Stomach (tissue), 19 donors: ENCODE data around the gene MBD3L2. TPM values are rescaled to one million over a fixed set of nuclear protein-coding genes. Genes with fewer than 3 reads are reported as not detected.
"Not testable (repeated sequence)": the region's sequence is repeated elsewhere in the genome, so short reads cannot be mapped to it uniquely, and the experiment has no call there.

ENCODE experiments used
- DNase-seq, 2 donors: peaks; one replicate each; pipeline versions ENCODE4 v3.0.0 to v3.0.0-alpha.2; 2013 to 2019
- H3K27ac ChIP-seq, 5 donors: fragments of 200-600 bp in 4 of 5; sonication (generic) in 4 of 5; one replicate each; pipeline ENCODE4 v1.5.1; 2013 to 2019; ENCODE audit warnings: mild to moderate bottlenecking in 1 of 5, moderate library complexity in 1 of 5
- H3K27me3 ChIP-seq, 3 donors: fragments of 200-600 bp; sonication (generic); one replicate each; pipeline ENCODE4 v1.5.1; 2017 to 2019; ENCODE audit warnings: mixed run types in 1 of 3
- H3K36me3 ChIP-seq, 4 donors: fragments of 200-600 bp; sonication (generic); 1 replicate in 3 of 4; 2 replicates in 1 of 4; pipeline ENCODE4 v1.5.1; 2016 to 2019
- H3K4me1 ChIP-seq, 4 donors: fragments of 200-600 bp; sonication (generic); one replicate each; pipeline ENCODE4 v1.5.1; 2016 to 2019
- H3K4me3 ChIP-seq, 4 donors: fragments of 200-600 bp; sonication (generic) in 3 of 4; one replicate each; pipeline ENCODE4 v1.5.1; 2016 to 2019; ENCODE audit warnings: mild to moderate bottlenecking in 1 of 4
- H3K9me3 ChIP-seq, 4 donors: fragments of 200-600 bp; sonication (generic); one replicate each; pipeline ENCODE4 v1.5.1; 2016 to 2019
- CTCF ChIP-seq, 7 experiments: fragments of 450-650 bp in 4 of 7; fragments of 200-600 bp in 3 of 7; sonication (generic) in 3 of 7; IDR thresholded peaks; one replicate each; pipeline ENCODE4 v1.5.1; 2016 to 2019; ENCODE audit warnings: antibody characterized with exemption in 7 of 7, control low read depth in 2 of 7, mild to moderate bottlenecking in 1 of 7
- EP300 ChIP-seq: sonication (generic); formaldehyde crosslinking; IDR thresholded peaks from one replicate; pipeline ENCODE4 v1.6.1; 2017; ENCODE audit warnings: antibody characterized with exemption
- POLR2A ChIP-seq, 4 donors: fragments of 450-650 bp; IDR thresholded peaks; one replicate each; pipeline ENCODE4 v1.6.1; 2016; ENCODE audit warnings: antibody characterized with exemption in 4 of 4, control low read depth in 2 of 4, mild to moderate bottlenecking in 1 of 4, moderate library complexity in 1 of 4
- POLR2AphosphoS5 ChIP-seq, 3 donors: sonication (generic); formaldehyde crosslinking; IDR thresholded peaks; one replicate each; pipeline ENCODE4 v1.6.1; 2016; ENCODE audit warnings: antibody characterized with exemption in 3 of 3
- WGBS, 5 donors: extraction: QIAGEN DNeasy Blood & Tissue Kit in 3 of 5; methylation state at CpG; one replicate each; pipeline versions ENCODE4 v1.1.5 to v1.1.7; 2013 to 2018; 5-methylcytosine and 5-hydroxymethylcytosine counted together
- intact Hi-C: fragments of 100-400 bp; cut with DNase I; formaldehyde crosslinking; loops from one replicate; pipeline ENCODE4 v1.15.1; 2023; ENCODE audit warnings: low total_unique reads
- long read RNA-seq, 10 donors: transcript quantifications; one replicate each; lab custom pipeline, GENCODE V29; 2026
- polyA plus RNA-seq, 3 donors: library from polyadenylated mRNA; stranded (reverse); fragments of 200-250 nt; gene quantifications; one replicate each; pipeline ENCODE4 v1.2.3, GENCODE V29; 2013
- total RNA-seq, 5 donors: library from RNA; depleted of rRNA; stranded (reverse); fragments of >200 nt; gene quantifications; one replicate each; pipeline versions ENCODE4 v1.1.0 to v1.2.3, GENCODE V29; 2014 to 2016
- donor health status: healthy with polysubstance abuse.
- donor health status: Bipolar disorder and iron deficiency.
- donor health status: healthy.

The MBD3L2 gene
- total RNA-seq (not detected), polyA plus RNA-seq (not detected)
- long read RNA-seq, donor 1: 0 reads
- long read RNA-seq, donor 2: 0 reads
- long read RNA-seq, donor 3: 0 reads
- long read RNA-seq, donor 4: 0 reads
- long read RNA-seq, donor 5: 0 reads
- long read RNA-seq, donor 6: 0 reads
- long read RNA-seq, donor 7: 0 reads
- long read RNA-seq, donor 8: 0 reads
- long read RNA-seq, donor 9: 0 reads
- long read RNA-seq, donor 10: 0 reads

GRCh38 chr19:7049021-7049420 is at the start of gene MBD3L2:
TSS of gene MBD3L2 (plus strand) at chr19:7049321. CDS start at chr19:7049374, 53 bp downstream.
- DNase-seq, H3K4me3 ChIP-seq, H3K9me3 ChIP-seq, H3K27ac ChIP-seq, H3K4me1 ChIP-seq, H3K36me3 ChIP-seq, H3K27me3 ChIP-seq, intact Hi-C loops: not testable (repeated sequence)
- WGBS, 5 donors: no CpG with 5 or more reads among the region's 7 CpGs

- intact Hi-C loops: no loop called here
Observed at GRCh38 chr19:6999933-7000332, 49.2 kb upstream of the MBD3L2 start.

GRCh38 chr19:7000333-7000732 is 48.8 kb upstream of the MBD3L2 start:
- no peak overlapping the region for H3K4me3 ChIP-seq
- H3K36me3 ChIP-seq: no peaks in the 10 kb centered on the region
- peak in 1 of 2 donors; percentile 5 for DNase-seq
- intact Hi-C loops: no loop called here
- peaks cover 0 to 7% (median 0%) of the 10 kb centered on the region in 3 donors for H3K27me3 ChIP-seq
- 55 to 68% (median 61%) methylated on average over 3 of the region's 3 CpGs for WGBS, 5 donors
- TF ChIP-seq POLR2A (IDR thresholded peaks at IDR 0.05) (no peak), EP300 (no peak)
- H3K27ac ChIP-seq: no peak overlapping the region
- no peaks in the 10 kb centered on the region for H3K9me3 ChIP-seq
- no peaks in the 10 kb centered on the region for H3K4me1 ChIP-seq

More at GRCh38 chr19:6999933-7000332, 49.2 kb upstream of the MBD3L2 start:
- 58 to 78% (median 73%) methylated on average over 7 of the region's 7 CpGs for WGBS, 5 donors
- Histone ChIP-seq H3K4me1 (no peaks in the 10 kb centered on the region), H3K27me3 (peaks cover 0 to 7% (median 0%) of the 10 kb centered on the region in 3 donors), H3K36me3 (no peaks in the 10 kb centered on the region), H3K4me3 (no peak overlapping the region), H3K27ac (no peak overlapping the region), H3K9me3 (no peaks in the 10 kb centered on the region)
- no peak for DNase-seq
- TF ChIP-seq POLR2A (IDR thresholded peaks at IDR 0.05): no peak
- no peak for TF ChIP-seq CTCF (IDR thresholded peaks at IDR 0.05)

DNA sequence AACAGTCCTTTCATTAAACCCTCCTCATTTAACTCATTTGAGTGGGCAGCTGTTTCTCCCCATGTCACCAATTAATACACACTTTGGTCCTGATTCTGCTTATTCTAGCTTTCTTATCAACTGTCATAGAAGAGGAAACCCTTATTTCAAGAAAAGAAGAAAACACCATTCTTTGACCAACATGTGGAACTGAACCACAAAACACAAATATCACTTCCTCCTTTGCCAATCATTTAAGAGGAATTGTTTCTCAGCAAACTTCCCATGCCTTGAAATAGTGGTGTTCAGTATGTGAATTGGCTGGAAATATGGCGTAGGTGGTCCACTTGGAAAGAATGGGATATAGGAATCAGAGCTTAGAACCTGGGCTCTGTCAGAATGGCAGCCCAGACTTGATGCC is 48.3 kb upstream of the MBD3L2 start:
- peaks cover 0 to 7% (median 0%) of the 10 kb centered on the region in 3 donors for H3K27me3 ChIP-seq
- no peaks in the 10 kb centered on the region for H3K4me1 ChIP-seq
- H3K27ac ChIP-seq: no peak overlapping the region
- H3K4me3 ChIP-seq: no peak overlapping the region
- H3K36me3 ChIP-seq: no peaks in the 10 kb centered on the region
- no peak for DNase-seq
- H3K9me3 ChIP-seq: no peaks in the 10 kb centered on the region
- WGBS, 5 donors: 68 to 81% (median 78%) methylated on average over 1 of the region's 1 CpG
- no peak for TF ChIP-seq POLR2AphosphoS5 (IDR thresholded peaks at IDR 0.05)
- no peak for TF ChIP-seq CTCF (IDR thresholded peaks at IDR 0.05)
- no peak for TF ChIP-seq POLR2A (IDR thresholded peaks at IDR 0.05)
- no peak for TF ChIP-seq EP300
- intact Hi-C loops: no loop called here

GRCh38 chr19:7004313-7004931 is 44.7 kb upstream of the MBD3L2 start:
- intact Hi-C loops: no loop called here
- no peak overlapping the region for H3K4me3 ChIP-seq
- DNase-seq: peak in 1 of 2 donors; percentile 74
- H3K4me1 ChIP-seq: no peaks in the 10 kb centered on the region
- H3K27me3 ChIP-seq: peaks cover 0 to 7% (median 0%) of the 10 kb centered on the region in 3 donors
- TF ChIP-seq EP300 (no peak), POLR2AphosphoS5 (IDR thresholded peaks at IDR 0.05) (no peak), POLR2A (IDR thresholded peaks at IDR 0.05) (no peak), CTCF (IDR thresholded peaks at IDR 0.05) (no peak)
- WGBS, 5 donors: 52 to 89% (median 61%) methylated on average over 18 of the region's 18 CpGs
- H3K27ac ChIP-seq: no peak overlapping the region
- H3K36me3 ChIP-seq: no peaks in the 10 kb centered on the region
- no peaks in the 10 kb centered on the region for H3K9me3 ChIP-seq
